Stimulated activated CD8-positive, alpha-beta memory T cell treated with anti-CD3 and anti-CD28 coated beads, Interleukin-2, amount 100 ng/mL, for 48 hours (primary cell): ENCODE results near the gene RNASE11.
"Not testable (repeated sequence)": the region's sequence is repeated elsewhere in the genome, so short reads cannot be mapped to it uniquely, and the experiment has no call there.

Experiments
- DNase-seq, 2 donors: peaks; one replicate each; pipeline ENCODE4 v3.0.0-alpha.2; 2020; ENCODE audit warnings: low read depth in 2 of 2

RNASE11 gene

DNA sequence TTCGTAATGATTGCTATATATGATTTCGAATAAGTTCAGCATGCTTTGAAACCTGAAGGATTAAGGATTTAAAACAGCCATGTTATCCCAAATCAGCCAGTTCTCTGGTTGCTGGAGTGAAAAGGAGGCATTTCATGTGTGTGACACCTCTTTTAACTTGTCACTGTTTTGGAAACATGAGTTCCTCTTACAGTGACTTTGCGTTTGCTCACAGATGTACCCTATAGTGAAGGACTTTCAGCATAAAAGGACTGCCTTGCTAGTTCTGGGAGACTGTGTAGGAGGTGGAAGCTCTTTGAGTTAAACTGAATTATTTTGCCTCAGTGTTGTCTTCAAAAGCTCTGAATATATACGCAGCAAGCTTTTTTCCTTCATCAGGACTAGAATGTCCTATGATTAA lies 7.6 kb downstream of the RNASE11 start:
- DNase-seq = no peak

DNA sequence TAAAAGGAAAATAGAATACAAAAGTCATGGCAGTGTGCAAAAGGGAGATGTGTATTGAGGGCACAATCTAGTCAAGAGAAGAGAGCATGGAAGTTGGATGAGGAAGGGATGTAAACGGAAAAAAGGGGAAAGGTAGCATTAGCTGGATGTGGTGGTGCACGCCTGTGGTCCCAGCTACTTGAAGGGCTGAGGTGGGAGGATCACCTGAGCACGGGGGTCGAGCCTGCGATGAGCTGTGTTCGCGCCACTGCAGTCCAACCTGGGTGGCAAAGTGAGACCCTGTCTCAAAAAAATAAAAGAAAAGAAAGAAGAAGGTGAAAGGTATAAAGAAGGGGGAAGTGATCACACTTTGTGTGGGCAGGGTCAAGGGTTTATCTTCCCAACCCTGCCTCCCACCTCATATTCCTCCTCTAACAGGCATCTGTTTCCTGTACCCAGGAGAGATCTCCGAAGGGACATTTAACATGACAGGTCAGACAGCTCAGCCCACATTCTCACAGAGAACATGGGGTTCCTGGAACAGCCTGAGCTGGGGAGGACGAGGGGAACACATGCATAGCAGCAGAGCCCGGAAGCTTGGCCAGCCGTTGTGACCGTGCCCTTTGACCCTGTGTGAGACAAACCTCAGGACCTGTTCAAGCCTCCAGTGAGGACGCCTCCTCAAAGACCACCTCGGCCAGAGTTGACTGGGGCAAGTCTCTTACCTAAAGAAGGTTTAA lies 8.9 kb downstream of the RNASE11 start:
- DNase-seq = no peak

DNA sequence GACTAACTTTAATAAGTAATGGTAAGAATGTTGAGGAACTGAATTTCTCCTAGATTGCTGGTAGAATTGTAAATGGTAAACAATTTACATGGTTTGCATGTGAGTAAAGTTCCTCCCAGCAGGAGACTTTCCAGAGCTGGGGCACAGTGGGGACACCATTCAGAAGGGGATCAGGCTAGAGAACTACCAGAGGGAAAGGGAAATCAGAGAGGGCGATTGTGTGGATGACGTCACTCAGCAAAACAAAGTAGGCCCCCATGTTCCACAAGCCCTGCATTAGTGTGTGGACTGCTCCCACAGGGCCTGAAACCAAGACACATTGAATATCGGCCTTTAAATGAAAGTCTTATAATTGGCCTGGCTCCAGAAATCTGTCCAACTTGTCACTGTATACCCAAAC lies 9.5 kb downstream of the RNASE11 start:
- no peak for DNase-seq

DNA sequence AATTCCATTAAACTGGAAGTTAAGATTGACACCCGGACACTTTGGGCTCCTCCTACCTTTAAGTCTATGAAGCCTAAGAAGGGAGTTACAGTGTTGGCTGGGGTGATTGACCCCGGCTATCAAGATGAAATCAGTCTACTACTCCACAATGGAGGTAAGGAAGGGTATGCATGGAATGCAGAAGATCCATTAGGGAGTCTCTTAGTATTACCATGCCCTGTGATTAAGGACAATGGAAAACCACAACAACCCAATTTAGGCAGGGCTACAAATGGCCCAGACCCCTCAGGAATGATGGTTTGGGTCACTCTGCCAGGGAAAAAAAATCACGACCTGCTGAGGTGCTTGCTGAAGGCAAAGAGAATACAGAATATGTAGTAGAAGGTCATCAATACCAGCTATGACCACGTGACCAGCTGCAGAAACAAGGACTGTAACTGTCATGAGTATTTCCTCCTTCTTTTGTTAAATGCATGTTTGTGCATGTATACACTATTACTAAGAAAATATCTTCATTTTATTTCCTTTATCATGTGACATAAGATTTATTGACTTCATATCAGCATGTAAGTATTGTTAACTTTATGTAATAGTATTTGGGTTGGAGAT lies 15.3 kb downstream of the RNASE11 start:
- DNase-seq = not testable (repeated sequence)

DNA sequence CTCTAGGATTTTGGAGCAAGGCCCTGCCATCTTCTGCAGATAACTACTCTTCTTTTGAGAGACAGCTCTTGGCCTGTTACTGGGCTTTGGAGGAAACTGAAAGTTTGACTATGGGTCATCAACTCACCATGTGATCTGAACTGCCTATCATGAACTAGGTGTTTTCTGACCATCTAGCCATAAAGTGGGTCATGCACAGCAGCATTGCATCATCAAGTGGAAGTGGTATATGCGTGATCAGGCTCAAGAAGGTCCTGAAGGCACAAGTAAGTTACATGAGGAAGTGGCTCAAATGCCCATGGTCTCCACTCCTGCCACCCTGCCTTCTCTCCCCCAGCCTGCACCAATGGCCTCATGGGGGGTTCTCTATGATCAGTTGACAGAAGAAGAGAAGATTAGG lies 17.1 kb downstream of the RNASE11 start:
- not testable (repeated sequence) for DNase-seq

DNA sequence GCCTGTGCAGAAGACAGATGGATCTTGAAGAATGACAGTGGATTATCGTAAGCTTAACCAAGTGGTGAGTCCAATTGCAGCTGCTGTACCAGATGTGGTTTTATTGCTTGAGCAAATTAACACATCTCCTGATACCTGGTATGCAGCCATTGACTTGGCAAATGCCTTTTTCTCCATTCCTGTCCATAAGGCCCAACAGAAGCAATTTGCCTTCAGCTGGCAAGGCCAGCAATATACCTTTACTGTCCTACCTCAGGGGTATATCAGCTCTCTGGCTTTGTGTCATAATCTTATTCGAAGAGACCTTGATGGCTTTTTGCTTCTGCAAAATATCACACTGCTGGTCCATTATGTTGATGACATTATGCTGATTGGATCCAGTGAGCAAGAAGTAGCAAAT lies 17.9 kb downstream of the RNASE11 start:
- not testable (repeated sequence) for DNase-seq

DNA sequence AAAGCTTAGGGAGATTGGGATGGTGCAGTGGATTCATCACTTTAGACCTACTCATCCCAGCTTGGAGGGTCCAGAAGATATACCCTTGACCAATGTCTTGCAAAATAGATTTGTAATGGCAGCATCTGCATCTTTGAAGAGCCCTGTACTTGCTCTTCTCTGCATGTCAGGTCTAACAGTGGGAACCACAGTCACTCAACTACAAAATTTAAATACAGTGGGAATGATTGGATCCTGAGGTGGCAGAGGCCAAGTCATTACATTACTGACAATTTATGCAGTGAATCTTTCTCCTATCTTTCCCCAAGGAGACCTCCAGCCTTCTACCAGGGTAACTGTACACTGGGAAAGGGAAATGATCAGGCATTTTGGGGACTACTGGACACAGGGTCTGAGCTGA lies 18.7 kb downstream of the RNASE11 start:
- DNase-seq = no peak

DNA sequence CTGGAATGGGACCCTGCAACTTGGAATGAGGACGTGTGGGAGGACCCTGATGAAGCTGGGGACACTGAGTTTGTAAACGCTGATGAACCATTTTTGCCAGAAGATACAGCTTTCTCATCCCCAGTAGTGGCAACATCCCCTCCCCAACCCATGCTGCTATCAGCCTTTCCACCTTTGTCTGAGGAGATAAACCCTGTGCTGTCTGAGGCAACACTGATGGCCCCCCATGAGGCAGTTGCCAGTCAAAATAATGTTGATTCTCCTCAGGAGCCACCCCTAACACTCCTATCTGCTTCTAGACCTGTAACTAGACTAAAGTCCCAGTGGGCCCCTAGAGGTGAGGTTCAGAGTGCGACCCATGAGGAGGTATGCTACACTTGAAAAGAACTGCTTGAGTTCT lies 19.4 kb downstream of the RNASE11 start:
- DNase-seq = no peak

DNA sequence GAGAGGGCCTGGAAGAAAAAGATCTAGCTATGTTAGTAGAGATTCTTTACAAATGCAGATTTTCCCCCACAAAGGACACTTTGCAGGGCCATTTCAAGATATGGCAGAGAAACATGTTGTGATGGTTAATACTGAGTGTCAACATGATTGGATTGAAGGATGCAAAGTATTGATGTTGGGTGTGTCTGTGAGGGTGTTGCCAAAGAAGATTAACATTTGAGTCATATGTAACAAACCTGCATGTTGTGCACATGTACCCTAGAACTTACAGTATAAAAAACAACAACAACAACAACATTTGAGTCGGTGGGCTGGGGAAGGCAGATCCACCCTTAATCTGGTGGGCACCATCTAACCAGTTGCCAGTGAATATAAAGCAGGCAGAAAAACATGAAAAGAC lies 20.6 kb downstream of the RNASE11 start:
- not testable (repeated sequence) for DNase-seq

DNA sequence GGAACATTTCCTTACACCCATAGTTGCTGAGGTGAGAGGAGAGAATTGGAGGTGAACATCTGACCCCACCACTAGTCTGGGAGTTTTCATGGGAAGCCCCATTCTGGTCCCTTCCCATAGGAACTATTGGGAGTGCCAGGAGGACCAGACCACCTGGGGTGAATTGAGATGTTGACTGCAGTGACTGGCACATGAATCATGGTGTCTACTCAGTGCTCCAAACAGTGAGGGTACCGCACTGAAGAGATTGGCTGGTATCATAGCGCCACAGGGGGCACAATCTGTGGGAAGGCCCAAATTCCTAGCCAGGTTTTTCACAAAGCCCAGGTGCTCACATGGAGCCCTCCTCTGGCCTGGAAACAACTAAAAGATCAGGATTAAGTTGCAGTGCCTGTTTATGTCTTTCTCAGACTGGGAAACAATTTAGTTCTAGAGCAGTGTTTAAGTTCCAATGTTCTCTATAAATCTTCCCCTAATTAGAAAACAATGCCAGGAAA lies 23.3 kb downstream of the RNASE11 start:
- DNase-seq = no peak

DNA sequence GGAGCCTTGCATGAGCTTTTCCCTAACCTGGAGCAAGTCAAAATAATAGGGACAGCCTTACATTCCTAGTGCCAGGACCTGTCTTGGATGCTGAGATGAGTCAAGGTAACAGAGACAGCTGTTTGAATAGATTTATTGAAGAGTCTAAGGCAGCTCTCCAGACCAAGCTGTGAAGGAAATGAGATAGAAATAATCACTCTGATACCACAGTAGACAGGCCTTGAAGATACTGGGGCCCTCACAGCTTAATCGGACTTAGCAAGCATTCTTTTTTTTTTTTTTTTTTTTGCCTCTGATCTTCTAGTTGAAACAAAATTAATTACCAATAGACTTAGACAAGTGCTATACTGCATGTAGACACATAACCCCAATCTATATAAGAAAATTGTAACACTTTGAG lies 23.8 kb downstream of the RNASE11 start:
- DNase-seq = no peak

DNA sequence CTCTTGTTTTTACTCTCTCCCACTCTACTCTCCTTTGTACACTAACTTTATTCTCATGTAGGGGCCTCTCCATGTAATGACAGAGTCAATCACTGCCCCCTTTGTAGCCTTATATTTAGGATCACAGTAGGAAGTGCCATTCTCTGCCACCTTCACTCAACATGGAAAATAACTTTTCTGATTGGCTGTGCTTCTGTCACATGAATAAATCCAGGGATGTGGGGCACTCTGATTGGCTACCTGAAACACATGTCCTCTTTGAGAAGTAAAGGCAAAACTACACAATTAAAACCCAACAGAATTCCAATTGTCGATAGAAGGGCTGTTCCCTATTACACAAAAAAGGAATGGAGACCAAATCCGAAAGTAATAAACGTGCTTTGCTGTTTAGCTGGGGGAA lies 26.8 kb downstream of the RNASE11 start, which contains the start of gene RNASE9:
TSS of gene RNASE9 (minus strand) at position 87 of the 400 bp plus-strand sequence.
- DNase-seq = no peak

DNA sequence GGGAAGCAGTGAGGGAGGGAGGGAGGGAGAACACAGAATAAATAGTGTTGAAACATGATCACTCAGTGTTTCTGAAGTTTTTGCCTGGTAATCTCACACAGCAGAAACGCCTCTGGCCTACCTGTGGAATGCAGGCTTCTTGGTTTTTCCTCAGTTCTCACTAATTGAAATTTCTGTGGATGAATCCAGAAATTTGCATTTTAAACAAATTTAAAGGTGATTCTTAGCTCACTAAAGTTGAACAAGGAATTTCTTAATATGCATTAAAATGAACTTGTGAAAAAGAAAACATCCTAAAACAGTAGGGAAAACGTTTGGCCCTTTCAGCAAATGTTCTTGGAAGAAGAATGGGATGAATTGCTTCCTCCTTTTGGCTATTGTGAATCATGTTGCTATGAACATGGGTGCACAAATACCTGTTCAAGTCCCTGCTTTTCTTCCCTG lies 28.3 kb downstream of the RNASE11 start:
- no peak for DNase-seq

DNA sequence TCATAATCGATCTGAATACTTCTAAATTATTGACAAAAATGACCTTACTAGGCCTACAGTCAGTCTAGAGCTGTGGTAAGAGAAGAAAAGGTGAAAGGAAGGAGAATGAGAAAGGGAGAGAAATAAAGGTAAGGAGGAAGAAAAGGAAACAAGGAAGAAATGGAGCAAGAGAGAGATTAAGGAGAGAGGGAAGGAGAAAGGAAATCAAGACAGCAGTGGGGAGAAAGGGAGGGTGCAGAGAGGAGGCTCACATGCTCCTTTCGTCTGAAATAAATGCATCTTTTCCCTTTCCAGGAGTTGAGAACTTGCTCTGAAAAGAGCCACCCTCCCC lies 30.6 kb downstream of the RNASE11 start:
- DNase-seq = no peak

DNA sequence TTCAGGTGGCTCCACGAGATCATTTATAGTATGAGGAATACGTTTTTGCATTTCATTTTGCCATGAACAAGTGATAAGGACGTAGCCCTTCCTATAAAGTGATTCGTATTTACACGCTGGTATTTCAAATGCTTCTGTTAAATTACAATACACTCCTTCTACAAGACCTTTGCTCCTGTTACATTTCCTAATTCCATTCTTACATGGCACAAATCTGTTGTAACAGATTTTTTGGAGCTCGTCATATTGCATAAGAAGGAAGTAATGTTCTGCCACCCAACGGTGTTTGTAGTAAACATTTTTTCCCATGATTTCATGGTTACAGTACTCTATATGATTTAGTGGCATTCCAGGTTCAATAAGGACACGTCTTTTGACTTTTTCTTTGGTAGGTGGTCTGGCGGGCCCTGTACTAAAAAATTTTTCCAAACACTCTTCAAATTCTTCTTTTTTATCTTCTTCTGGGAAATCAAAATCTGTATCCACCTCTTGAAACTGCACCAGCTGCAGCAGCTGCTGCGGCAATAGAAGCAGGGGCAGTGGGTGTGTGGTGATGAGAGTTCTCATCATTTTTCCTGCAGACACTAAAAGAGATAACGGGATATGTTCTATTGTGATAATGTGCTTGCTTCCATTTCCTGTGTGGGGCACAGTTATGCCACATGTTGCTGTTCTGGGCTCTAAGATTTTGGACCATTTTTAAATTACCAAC lies 31.1 kb downstream of the RNASE11 start:
- no peak for DNase-seq

DNA sequence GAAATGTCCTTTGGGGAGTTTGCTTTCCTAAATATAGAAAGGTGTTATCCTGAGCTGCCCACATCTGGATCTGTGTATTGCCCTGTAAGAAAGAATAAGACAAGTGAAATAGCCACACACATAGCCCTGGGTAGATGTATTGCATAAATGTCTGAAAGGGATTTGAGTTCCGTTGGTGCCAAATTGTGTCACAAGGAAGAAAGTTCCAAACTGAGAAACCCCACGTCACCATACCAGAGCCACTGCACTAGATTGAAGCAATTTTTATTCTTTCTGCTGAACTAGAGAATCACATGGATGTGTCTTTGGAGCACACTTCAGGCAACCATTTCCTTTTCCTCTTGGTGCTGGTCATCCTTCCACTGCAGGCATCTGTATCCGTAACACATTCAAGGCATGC lies 32.0 kb downstream of the RNASE11 start:
- no peak for DNase-seq

DNA sequence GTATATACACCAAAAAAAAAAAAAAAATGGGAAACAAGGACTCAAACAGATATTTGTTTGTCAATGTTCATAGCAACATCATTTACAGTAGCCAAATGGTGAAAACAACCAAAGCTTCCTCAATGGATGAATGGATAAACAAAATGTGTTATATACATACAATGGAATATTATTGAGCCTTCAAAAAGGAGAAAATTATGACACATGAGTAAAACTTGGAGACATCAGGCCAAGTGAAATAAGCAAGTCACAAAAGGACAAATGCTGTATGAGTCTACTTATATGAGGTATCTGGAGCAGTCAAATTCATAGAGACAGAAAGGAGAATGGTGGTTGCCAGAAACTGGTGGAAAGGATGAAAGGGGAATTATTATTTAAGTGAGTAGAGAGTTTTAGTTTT lies 34.8 kb downstream of the RNASE11 start:
- no peak for DNase-seq

DNA sequence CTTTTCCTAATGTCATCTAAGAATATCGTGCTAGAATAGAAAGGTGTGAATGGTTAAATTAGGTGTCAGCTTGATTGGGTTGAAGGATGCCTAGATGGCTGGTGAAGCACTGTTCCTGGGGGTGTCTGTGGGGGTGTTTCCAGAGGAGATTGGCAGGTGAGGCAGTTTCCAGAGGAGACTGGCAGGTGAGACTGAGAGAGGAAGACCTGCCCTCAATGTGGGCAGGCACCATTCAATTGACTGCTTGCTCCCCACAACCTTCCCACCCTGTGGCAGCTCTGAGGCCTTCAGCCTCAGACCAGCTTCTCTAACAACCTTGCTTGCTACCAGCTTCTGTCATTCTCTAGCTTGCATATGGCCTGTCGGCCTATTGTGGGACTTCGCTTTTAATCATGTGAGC lies 36.2 kb downstream of the RNASE11 start:
- DNase-seq = no peak

DNA sequence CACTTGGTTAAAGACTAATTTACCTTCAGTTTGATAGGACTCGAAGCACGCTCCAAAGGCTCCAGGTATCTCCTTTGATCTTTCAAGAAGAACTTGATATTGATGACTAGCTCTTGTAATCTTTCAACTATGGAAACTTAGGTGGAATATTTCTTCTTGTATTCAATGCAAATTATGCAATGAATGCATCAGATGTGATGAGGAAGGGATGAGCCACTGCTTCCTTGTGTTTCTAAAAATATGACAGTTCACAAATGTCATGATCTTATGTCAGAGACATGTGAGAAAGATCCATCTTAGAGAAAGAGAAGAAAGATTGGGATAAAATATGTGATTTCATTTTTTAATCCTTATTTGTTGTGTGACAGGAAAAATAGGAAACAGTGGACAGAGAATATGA lies 36.9 kb downstream of the RNASE11 start:
- DNase-seq = no peak

DNA sequence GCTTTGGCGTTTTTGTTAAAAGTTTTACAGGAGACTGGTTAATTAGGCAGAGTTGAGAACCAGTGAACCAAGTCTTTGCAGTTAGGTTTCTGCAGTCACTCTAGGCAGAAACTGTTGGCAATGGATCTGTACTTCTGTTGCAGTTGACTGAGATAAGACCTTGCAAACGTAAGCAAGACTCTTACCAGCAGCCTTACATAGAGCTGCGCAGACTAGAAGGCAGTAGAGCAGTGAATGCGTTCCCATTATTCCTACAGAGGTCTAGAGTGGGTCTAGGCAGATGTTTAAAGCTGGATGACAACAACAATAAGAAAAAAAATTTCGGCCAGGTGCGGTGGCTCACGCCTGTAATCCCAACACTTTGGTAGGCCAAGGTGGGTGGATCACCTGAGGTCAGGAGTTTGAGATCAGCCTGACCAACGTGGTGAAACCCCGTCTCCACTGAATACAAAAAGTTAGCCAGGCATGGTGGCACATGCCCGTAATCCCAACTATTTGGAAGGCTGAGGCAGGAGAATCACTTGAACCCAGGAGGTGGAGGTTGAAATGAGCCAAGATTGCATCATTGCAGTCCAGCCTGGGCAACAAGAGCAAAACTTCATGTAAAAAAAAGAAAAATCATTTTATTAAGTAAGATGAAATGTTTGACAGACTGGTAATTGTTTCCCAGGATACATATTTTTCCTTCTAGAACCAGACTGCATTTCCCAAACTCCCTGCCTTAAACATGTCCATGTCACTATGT lies 39.2 kb downstream of the RNASE11 start:
- DNase-seq = no peak

DNA sequence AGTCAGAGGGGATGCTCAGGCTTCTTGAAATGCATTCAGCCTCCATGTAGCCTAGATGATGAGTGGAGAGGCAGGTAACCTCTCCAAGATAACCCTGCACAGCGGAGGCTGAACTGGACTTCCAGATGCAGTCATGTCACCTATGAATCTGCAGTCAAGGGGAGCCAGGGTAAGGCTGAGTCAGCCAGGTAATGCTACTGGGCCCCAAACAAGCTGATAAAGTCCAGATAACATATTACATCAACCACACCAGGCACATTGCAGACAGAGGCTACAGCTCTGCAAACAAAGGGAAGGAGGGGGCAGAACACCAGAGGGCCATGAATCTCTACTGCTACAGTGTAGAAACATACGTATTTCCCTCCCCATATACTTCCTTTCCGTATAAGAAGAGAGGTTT lies 40.9 kb downstream of the RNASE11 start:
- DNase-seq = no peak

DNA sequence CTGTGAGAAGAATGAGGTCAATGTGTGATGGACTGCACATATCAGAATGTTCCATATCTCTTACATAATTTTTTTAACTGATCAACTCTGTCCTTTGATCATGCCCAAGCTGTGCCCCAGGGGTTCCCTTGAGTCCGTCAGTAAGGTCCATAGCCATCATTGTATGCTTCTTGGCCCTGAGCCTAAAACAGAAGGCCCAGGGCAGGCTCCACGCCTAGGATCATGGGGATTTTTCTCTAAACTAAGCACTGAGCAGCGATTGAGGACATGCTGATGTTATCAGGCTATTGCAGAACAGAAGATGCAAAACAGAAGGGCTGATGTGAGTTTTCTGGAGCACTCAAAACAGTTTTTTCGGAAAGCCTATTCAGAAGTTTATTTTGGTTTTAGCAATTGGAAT lies 47.9 kb downstream of the RNASE11 start:
- no peak for DNase-seq
